HepG2 (cell line): ENCODE data around the gene EFNB1. TPM values are rescaled to one million over a fixed set of nuclear protein-coding genes. Genes with fewer than 3 reads are reported as not detected.

Source experiments
- ARNT2 ChIP-seq: sonication (generic); formaldehyde crosslinking; IDR thresholded peaks from 2 replicates; pipeline ENCODE4 v1.8.0; 2022; ENCODE audit warnings: mild to moderate bottlenecking, low read depth, missing genetic modification reagents, moderate library complexity
- RXRA ChIP-seq: sonication (generic); formaldehyde crosslinking; IDR thresholded peaks from 2 replicates; pipeline ENCODE4 v1.5.1; 2020; ENCODE audit warnings: missing genetic modification reagents
- ZNF75D ChIP-seq: sonication (generic); formaldehyde crosslinking; IDR thresholded peaks from 2 replicates; pipeline ENCODE4 v1.8.1; 2023; ENCODE audit warnings: missing genetic modification reagents, mild to moderate bottlenecking, borderline replicate concordance
- polyA plus RNA-seq, 8 experiments: library from polyadenylated mRNA; depleted of rRNA in 3 of 8; stranded (reverse) in 7 of 8; unstranded in 1 of 8; fragments of >200 nt; fragmentation: Illumina TruSeq in 4 of 8; extraction: Trizol in 4 of 8; gene quantifications; 2 replicates each; pipeline versions ENCODE4 v1.2.1 to v1.2.3, GENCODE V29; 2011 to 2016; ENCODE audit warnings: low read depth in 4 of 8, missing spikeins in 1 of 8, mixed read lengths in 1 of 8; ENCODE audit not compliant: insufficient read depth in 1 of 8
- total RNA-seq, 5 experiments: library from RNA; depleted of rRNA; stranded (reverse); fragments of >200 nt; fragmentation: Illumina TruSeq; extraction: Trizol; gene quantifications; 2 replicates each; pipeline ENCODE4 v1.2.3, GENCODE V29; 2016; ENCODE audit warnings: low read depth in 1 of 5
- TF ChIP-seq, protein P1 (sequence below): sonication (generic); formaldehyde crosslinking; IDR thresholded peaks from 2 replicates; pipeline ENCODE4 v1.4.0; 2020; ENCODE audit warnings: missing genetic modification reagents
- TF ChIP-seq, protein P2 (sequence below): sonication (generic); formaldehyde crosslinking; conservative IDR thresholded peaks from 2 replicates; pipeline ENCODE4 v1.4.0; 2020; ENCODE audit warnings: mild to moderate bottlenecking, missing genetic modification reagents, moderate library complexity
- TF ChIP-seq, protein P3 (sequence below): IDR thresholded peaks from 2 replicates; pipeline ENCODE4 v1.6.1; 2016; ENCODE audit warnings: low read depth, missing genetic modification reagents, missing compliant biosample characterization

Gene EFNB1
- total and polyA plus RNA-seq, 2 of the 13 experiments (the other 11 are each of a cell fraction or from before 2014, with no cell fraction given), result 4.0 to 4.1 TPM

DNA sequence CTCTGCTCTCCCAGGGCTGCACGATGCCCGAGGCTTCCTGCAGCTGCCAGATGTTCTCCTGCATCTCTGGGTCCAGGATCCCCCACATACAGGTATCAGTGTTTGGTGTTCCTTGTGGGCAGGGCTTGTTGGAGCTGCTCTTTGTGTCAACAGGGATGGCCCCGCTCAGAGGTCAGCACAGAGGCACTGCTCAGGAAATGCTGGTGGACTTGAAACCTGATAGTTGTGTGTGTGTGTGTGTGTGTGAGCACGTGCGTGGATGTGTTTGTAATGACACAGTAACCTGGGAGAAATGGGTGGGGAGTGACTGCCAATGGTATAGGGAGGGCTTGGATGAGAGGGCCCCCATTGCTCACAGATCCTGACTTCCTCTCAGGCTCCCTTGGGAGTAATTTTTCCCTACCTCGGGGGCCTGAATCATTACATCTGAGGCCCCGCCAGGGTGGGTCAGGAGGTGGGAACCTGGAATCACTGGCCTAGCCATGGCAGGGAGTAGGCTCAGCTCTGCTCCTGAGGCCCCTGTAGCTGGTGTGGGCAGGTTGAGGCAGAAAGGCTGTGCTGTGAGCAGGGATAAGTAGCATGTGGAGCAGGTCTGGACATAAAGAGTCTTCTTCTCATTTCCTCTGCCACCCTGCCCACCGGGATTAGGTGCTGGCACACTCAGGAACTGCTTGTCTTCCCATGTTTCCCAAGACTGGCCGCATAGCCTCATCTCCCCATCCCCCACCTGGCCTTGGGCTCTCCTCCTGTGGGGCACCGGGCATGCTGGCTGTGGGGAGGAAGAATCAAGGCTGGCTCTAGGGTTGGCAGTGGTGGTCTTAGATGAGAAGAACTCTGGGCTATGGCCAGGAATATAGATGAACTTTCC, 2.5 kb upstream of the EFNB1 start (continued):
- TF ChIP-seq, protein P1, sequence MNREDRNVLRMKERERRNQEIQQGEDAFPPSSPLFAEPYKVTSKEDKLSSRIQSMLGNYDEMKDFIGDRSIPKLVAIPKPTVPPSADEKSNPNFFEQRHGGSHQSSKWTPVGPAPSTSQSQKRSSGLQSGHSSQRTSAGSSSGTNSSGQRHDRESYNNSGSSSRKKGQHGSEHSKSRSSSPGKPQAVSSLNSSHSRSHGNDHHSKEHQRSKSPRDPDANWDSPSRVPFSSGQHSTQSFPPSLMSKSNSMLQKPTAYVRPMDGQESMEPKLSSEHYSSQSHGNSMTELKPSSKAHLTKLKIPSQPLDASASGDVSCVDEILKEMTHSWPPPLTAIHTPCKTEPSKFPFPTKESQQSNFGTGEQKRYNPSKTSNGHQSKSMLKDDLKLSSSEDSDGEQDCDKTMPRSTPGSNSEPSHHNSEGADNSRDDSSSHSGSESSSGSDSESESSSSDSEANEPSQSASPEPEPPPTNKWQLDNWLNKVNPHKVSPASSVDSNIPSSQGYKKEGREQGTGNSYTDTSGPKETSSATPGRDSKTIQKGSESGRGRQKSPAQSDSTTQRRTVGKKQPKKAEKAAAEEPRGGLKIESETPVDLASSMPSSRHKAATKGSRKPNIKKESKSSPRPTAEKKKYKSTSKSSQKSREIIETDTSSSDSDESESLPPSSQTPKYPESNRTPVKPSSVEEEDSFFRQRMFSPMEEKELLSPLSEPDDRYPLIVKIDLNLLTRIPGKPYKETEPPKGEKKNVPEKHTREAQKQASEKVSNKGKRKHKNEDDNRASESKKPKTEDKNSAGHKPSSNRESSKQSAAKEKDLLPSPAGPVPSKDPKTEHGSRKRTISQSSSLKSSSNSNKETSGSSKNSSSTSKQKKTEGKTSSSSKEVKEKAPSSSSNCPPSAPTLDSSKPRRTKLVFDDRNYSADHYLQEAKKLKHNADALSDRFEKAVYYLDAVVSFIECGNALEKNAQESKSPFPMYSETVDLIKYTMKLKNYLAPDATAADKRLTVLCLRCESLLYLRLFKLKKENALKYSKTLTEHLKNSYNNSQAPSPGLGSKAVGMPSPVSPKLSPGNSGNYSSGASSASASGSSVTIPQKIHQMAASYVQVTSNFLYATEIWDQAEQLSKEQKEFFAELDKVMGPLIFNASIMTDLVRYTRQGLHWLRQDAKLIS, result no peak
- peak; percentile 16; the same call in 1 of the 2 replicates for TF ChIP-seq RXRA (CRISPR knock-in tag)
- TF ChIP-seq, protein P2, sequence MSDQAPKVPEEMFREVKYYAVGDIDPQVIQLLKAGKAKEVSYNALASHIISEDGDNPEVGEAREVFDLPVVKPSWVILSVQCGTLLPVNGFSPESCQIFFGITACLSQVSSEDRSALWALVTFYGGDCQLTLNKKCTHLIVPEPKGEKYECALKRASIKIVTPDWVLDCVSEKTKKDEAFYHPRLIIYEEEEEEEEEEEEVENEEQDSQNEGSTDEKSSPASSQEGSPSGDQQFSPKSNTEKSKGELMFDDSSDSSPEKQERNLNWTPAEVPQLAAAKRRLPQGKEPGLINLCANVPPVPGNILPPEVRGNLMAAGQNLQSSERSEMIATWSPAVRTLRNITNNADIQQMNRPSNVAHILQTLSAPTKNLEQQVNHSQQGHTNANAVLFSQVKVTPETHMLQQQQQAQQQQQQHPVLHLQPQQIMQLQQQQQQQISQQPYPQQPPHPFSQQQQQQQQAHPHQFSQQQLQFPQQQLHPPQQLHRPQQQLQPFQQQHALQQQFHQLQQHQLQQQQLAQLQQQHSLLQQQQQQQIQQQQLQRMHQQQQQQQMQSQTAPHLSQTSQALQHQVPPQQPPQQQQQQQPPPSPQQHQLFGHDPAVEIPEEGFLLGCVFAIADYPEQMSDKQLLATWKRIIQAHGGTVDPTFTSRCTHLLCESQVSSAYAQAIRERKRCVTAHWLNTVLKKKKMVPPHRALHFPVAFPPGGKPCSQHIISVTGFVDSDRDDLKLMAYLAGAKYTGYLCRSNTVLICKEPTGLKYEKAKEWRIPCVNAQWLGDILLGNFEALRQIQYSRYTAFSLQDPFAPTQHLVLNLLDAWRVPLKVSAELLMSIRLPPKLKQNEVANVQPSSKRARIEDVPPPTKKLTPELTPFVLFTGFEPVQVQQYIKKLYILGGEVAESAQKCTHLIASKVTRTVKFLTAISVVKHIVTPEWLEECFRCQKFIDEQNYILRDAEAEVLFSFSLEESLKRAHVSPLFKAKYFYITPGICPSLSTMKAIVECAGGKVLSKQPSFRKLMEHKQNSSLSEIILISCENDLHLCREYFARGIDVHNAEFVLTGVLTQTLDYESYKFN (CRISPR knock-in tag), result peak; percentile 77
- no peak for TF ChIP-seq ZNF75D (CRISPR knock-in tag)
- TF ChIP-seq ARNT2 (CRISPR knock-in tag), result no peak
- TF ChIP-seq, protein P3, sequence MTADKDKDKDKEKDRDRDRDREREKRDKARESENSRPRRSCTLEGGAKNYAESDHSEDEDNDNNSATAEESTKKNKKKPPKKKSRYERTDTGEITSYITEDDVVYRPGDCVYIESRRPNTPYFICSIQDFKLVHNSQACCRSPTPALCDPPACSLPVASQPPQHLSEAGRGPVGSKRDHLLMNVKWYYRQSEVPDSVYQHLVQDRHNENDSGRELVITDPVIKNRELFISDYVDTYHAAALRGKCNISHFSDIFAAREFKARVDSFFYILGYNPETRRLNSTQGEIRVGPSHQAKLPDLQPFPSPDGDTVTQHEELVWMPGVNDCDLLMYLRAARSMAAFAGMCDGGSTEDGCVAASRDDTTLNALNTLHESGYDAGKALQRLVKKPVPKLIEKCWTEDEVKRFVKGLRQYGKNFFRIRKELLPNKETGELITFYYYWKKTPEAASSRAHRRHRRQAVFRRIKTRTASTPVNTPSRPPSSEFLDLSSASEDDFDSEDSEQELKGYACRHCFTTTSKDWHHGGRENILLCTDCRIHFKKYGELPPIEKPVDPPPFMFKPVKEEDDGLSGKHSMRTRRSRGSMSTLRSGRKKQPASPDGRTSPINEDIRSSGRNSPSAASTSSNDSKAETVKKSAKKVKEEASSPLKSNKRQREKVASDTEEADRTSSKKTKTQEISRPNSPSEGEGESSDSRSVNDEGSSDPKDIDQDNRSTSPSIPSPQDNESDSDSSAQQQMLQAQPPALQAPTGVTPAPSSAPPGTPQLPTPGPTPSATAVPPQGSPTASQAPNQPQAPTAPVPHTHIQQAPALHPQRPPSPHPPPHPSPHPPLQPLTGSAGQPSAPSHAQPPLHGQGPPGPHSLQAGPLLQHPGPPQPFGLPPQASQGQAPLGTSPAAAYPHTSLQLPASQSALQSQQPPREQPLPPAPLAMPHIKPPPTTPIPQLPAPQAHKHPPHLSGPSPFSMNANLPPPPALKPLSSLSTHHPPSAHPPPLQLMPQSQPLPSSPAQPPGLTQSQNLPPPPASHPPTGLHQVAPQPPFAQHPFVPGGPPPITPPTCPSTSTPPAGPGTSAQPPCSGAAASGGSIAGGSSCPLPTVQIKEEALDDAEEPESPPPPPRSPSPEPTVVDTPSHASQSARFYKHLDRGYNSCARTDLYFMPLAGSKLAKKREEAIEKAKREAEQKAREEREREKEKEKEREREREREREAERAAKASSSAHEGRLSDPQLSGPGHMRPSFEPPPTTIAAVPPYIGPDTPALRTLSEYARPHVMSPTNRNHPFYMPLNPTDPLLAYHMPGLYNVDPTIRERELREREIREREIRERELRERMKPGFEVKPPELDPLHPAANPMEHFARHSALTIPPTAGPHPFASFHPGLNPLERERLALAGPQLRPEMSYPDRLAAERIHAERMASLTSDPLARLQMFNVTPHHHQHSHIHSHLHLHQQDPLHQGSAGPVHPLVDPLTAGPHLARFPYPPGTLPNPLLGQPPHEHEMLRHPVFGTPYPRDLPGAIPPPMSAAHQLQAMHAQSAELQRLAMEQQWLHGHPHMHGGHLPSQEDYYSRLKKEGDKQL, result no peak
- TF ChIP-seq, all 625 proteins: peak for 31
